ENCODE data around the gene APIP.

The APIP gene

DNA sequence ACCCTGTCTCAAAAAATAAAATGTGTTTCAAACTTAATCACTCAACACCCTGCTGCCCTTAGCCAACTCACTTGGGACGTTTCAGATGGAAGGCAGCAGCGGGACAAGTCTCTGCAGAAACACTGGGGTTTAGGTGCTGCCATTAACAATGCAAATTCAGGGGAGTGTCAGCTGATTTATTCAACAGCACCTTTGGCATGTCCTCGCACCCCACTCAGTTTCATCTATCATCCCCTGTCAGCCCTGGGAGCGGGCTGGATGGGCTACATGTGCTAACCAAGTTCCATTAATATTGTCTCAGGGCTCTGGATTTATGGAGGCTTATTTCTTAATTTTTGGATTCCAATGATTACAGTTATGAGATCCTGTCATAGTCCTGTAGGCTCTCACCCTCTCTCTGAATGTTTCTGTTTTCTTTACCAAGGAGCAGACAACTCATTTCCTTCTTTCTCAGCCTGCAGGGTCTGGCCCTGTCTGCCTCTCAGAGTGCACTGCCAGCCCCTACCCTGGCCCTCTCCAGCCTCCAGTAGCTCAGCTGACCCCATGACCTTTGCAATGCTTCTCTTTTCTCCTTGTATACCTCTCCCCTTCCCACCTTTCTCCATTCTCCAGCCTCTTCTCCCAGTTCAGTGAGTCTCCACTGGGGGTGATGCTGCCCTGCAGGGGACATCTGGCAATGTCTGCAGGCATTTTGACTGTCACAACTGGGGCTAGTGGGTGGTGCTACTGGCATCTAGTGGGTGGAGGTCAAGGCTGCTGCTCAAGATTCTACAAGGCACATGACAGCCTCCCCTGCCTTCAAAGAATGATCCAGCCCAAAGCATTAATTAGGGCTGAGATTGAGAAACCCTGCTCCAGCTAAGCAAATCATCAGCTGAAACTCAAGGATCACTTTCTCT is 79.0 kb downstream of the APIP start:
- no peak for DNase-seq

DNA sequence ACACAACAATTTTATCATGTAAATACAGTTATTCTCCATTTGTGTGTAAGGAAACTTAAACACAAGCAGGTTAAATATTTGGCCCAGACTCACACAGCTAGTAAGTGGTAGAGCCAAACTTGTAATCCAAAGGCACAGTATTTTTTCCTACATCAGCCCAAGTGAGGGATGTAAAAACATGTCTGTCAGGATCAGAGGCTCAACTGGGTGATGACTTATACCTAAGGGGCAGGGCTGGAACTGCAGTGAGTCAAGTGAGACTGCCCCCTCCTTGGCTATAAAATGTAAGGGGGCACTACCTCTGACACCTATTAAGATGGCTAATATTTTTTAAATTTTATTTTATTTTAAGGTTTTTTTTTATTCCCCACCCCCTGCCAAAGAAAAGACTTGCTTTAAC is 82.6 kb downstream of the APIP start:
- no peak for DNase-seq

Data from NCI-H2171 (cell line).